ENCODE measurements around the gene PACRG.

The PACRG gene

DNA sequence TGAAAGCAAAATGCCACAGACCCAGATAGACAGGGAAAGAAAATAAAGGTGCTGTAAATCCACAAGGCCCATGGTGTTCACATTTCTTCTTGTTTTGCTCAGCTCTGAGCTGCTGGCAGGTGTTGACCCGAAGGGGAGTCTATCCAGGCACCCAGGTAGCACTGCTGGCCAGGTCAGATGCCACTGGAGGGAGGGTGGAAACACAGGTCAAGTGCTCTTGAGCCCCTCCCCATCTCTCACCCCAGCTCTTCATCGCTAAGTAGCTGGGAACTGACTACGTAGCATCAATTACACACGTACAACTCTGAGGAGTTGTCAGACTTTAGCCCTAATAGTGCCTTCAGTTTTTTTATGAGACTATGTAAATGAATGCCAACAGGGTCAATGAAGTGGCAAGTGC is 399.0 kb downstream of the PACRG start:
- in situ Hi-C loops (cut with HindIII; ENCODE audit: low sequenced_read_pairs), result no loop called here

DNA sequence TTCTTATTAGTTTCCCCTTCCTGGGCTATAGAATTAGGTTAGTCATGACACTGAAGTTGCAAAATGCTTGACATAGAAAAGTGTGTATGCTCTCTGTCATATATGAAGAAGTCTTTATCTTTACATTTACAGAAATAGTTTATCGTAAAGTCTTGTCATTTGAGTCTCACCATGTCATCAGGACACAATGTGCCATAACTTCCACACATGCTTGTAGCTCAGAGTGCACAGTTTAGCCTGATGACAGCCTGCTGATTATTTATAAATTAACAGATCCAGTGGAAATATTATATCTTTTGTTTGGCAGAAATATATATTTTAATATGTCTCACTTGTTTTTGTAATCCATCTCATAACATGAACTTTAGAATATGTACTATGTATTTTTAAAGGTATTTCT is 399.8 kb downstream of the PACRG start:
- in situ Hi-C loops (cut with HindIII; ENCODE audit: low sequenced_read_pairs), result no loop called here

DNA sequence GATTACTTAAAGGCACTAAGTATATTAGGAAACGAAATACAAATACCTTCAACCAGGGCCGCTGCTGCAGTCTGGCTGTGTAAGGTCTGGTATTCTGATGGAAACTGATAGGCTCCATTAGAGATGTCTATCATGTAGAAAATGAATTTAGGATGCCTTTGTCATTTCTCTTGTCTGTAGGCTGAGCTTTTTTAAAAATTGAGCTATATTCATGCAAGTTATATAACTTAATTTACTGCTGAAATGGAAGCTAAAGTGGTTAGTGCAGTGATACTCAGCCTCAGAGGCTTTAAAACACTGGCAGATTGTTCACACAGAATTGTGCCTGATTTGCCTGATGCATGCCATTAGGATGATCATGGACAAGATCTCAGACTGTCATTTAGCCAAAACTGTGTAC is 400.6 kb downstream of the PACRG start:
- in situ Hi-C loops (cut with HindIII; ENCODE audit: low sequenced_read_pairs), result no loop called here

DNA sequence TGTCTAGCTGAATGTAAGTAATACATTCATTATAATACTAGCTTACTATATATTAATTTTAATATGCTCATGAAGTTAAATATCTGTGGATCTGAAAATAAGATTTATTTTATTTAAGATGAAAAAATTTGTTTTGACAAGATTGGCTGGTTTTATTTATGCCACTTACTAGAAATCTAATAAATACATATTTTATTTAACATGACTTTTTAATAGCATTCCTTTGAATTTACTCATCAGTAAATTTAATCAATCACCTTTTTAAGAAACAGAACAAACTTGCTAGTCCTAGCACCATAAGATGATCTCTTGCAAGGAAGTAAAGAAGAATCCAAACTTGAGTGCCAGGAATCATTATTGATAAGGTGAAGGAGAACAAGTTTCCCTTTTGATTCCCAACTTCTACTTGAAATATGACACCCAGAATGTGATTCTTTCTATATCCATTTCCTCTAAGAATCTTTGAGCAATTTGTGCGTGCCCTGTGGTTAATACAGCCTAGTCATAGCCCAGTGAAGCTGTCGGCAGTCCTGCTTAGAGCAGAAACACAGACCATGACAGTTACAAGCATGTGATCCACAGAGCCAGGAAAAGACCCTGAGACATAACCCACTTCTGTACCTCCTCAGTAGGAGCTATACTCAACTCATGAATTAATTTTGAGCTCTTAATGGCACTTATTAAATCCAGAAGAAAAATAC is 404.4 kb downstream of the PACRG start:
- in situ Hi-C loops (cut with HindIII; ENCODE audit: low sequenced_read_pairs), result no loop called here

DNA sequence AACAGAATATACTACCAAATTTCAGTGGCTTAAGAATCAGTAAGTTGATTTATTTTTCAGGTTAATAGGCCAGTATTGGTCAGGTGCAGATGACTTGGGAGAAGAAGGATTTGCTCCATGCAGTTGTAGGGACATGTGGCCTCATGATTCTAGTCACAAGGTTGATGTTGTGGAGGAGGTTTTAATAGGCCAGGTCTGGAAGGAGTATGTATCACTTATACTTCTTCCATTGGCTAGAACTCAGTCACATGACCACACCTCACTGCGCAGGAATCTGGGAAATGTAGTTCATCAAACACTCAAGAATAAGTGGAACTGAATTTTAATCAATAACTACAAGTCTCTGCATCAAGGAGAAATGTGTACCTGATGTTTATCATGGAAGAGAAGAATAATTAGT is 405.2 kb downstream of the PACRG start:
- in situ Hi-C loops (cut with HindIII; ENCODE audit: low sequenced_read_pairs), result no loop called here

DNA sequence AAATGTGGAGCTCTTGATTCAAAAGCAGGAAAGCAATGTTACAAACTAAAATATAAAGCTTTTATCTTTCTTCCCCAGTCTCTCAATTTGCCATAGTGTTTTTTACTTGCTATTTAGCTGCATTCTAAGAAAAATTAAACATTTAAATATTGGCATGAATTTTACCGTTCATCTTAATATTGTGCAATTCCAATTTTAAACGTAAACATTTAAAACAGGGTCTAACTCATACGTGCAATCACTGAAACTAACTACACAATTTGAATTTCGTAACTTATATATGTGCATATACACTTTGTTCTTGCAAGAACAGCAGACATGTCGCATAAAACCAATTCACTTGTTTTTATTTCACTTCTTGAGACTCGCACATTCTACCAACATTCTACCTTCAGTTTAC is 405.9 kb downstream of the PACRG start:
- in situ Hi-C loops (cut with HindIII; ENCODE audit: low sequenced_read_pairs), result no loop called here

DNA sequence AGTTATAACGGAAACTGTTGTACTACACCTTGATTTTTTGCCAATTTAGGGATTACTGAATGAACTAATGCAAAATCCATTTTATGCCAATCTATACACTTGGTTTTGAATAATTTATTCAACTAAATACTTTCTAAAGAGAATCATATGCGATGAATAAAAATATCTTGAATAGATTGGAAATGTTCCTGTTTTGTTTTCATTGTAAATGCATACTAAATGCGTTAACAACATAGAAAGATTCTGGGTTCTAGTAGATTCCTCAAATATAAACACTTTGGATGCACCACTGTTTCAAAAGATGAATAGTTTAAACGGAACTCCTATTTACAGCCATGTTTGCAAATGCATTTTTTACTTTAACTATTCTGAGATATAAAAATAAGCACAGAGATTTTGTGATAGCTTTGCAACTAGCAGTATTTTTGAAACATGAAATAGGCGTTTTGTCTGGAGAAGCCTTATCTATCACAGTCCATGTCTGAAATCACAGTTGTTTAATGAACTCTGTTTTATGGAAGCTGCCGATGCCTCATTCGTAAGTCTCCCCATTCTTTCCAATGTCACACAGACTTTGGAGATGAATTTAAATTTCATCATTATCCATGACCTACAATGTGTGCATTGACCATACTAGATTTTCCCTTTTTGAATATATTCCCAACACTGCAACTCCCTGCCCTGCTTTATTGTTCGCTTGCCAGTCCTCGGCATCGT is 409.1 kb downstream of the PACRG start:
- in situ Hi-C loops (cut with HindIII; ENCODE audit: low sequenced_read_pairs), result no loop called here

DNA sequence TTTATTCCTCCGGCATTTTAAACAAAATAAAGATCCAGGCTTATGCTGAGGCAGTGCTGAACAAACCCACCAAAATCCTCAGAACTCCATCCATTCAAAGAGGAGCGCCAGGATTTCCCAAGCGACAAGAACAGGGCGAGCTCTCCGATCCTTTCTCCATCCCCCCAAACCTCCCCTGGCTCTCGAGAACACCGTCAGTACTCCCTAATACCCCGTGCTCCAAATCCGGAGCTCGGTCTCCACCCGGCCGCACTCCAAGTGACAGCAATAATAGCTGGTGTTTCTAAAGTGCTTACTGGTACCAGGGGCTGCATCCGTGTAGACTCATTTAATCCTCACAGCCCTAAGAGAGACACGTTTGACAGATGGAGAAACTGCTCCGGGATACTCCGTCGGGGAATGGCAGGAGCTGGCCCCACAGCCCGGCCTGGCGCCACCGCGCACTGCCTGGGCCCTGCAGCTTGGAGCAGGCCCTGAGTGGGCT is 409.7 kb downstream of the PACRG start:
- in situ Hi-C loops (cut with HindIII; ENCODE audit: low sequenced_read_pairs), result no loop called here

DNA sequence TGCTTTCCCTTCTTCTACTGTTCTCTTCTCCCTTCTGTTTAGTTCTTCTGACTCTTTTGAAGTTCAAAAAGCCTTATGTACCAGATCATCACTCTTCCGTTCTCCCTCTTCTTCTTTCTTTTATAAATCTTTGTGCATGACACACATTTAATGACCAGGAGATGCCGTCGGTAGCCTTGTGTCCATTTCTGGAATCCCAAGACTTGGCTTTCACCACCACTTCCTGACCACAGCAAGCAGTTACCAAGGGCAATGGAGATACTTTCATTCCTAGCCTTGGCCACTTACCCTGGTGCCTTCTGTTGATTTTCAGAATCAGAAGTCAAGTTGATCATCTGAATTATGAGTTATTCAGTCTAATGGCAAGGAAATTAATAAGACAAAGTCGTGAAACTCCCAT is 418.3 kb downstream of the PACRG start:
- in situ Hi-C loops (cut with HindIII; ENCODE audit: low sequenced_read_pairs), result no loop called here

DNA sequence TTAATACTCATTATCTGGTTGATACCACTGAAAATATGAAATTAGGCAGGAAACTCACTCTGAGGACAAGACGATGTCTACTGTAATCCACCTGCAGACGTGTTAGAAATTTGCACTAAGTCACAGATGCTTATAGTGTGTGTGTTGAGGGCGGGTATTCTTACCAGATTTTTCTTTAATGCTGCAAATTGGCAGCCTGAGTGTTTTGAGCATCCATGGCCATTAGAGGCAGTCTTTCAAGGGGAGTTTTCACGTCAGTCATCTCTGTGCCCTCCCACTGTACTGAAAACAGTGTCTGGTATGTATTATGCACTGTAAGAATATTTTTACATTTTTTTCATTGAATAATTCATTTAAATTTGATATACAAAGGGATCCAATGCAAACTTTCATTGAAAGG is 420.2 kb downstream of the PACRG start:
- in situ Hi-C loops (cut with HindIII; ENCODE audit: low sequenced_read_pairs), result no loop called here

DNA sequence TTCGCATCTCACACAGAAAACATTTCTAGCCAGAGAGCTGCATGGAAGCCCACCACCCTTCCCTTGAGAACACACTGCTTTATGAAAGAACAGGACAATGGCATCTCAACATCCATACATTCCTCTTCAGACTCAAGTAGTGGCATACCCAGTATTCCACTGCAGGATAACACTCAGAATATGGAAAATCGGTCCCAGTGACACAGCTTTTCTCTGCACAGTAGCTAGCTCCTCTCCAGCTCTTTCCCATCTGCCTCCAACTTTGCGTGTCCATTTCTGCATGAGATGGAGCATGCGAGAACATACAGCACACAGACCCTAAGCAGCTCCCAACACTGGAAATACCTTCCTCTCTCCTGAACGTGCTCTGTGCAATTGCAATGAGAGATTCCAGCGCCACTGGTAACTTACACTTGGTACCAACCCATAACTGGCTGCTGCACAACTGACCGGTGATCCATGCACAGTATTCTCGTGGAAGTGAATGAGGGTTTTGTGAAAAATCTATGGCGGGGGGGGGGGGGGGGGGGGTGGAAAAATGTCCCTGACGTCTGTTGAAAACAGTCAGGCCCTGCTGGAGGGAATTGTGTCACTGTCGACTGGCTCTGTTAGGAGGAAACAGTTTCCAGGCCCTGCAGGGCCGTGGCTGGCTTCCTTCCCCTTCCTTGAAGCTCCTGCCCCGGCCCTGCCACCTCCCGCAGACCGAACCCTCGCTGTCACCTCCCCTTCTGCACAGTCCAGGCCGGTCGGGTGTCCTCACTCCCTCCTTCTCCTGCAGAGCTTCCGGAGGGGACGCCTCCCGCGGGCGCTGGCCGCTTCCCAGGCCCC is 420.9 kb downstream of the PACRG start:
- in situ Hi-C loops (cut with HindIII; ENCODE audit: low sequenced_read_pairs), result no loop called here

DNA sequence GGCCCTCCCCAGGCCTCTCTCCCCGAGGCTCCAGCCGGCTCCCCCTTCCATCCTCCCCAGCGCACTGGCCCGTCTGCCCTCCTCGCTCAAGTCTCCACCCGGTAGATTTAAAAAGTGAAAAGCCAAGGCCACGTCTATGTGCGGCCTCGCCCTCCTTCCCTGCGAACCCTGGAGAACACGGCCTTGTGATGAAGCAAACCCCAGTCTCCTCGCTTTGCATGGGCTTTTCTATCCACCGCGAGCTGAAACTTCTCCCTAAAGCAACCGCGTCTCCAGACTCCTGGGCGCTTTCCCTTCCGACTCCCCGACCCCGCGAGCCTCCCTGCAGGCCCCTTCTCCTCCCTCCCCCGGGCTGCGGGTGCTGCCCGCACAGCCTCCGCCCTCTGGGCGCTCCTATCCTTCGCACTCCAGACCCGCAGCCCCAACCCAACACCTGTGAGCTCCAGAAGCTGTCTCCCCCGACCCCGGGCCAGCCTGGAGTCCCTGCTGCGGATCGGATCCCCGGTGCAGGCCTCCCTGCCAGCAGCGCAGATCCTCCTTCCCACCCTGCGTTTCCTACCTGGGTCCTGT is 421.6 kb downstream of the PACRG start:
- in situ Hi-C loops (cut with HindIII; ENCODE audit: low sequenced_read_pairs), result no loop called here

DNA sequence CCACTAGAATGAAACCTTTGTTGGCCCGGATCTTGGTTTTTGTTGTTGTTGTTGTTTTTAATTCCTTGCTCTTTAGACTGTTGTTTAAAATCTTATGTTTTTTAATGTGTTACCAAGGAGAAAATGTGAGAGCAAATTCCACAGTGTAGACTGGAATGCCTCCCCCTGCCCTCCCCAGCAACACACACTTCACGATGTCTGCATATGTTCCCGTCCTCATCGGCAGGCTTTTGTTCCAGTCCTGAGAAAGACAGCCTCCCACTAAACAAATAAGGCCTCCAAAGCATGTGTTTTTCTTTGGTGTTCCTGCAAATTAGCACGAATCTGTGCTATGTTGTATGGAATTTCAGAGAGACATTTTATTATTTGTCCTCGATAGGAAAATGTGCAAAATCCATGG is 423.4 kb downstream of the PACRG start:
- in situ Hi-C loops (cut with HindIII; ENCODE audit: low sequenced_read_pairs), result no loop called here

DNA sequence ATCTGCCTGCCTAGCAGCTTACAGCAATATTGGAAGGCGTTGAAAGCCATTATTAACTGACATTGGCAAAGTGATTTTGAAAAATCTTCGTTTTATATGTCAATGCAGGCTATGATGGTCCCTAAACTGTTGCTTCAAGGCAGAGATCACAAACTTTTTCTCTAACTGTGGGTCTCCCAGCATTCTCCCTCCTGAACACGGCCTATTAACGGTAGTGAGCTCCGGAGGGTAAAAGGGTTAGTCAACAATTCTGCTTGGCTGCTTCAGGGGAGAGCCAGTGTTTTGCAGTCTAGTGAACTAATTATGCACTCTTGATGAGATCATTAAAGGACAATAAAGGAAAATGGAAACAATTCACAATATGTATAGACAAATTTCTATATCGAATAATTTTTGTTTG is 424.9 kb downstream of the PACRG start:
- in situ Hi-C loops (cut with HindIII; ENCODE audit: low sequenced_read_pairs), result no loop called here

DNA sequence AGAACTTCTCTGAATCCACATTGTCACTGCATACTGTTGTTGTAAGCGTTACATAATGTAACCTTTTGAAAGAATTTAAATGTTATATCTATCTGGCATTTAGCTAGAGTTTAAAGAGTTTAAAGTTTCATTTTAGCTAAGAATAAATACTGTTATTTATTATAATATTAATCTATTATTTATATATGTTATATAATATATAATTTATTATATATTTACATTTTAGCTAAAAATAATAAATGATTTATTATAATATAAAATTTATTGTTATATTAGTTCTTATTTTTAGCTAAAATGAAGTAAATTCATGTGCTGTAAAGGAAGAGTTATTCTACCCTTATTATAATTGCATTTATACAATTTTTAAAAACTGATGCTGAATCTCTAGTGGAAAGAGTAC is 431.3 kb downstream of the PACRG start:
- in situ Hi-C loops (cut with HindIII; ENCODE audit: low sequenced_read_pairs), result no loop called here

DNA sequence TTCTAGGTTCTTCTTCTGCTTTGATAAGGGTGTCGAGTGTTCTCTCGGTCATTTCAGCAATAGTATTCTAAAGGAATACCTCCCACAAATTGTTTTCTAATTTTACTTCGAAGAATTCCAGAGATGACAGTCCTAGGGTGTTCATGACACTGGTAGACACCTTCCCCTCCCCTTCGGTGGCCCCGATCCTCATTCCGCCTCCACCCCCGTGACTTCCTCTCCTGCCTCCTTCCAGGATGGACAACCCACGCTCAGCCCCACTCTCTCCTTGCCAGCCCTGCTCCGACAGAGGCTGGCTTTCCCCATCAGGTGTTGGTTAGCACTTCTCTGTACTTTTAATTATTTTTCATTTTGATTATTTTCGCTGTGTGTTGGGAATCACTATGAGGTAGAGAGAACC is 431.9 kb downstream of the PACRG start:
- in situ Hi-C loops (cut with HindIII; ENCODE audit: low sequenced_read_pairs), result no loop called here

DNA sequence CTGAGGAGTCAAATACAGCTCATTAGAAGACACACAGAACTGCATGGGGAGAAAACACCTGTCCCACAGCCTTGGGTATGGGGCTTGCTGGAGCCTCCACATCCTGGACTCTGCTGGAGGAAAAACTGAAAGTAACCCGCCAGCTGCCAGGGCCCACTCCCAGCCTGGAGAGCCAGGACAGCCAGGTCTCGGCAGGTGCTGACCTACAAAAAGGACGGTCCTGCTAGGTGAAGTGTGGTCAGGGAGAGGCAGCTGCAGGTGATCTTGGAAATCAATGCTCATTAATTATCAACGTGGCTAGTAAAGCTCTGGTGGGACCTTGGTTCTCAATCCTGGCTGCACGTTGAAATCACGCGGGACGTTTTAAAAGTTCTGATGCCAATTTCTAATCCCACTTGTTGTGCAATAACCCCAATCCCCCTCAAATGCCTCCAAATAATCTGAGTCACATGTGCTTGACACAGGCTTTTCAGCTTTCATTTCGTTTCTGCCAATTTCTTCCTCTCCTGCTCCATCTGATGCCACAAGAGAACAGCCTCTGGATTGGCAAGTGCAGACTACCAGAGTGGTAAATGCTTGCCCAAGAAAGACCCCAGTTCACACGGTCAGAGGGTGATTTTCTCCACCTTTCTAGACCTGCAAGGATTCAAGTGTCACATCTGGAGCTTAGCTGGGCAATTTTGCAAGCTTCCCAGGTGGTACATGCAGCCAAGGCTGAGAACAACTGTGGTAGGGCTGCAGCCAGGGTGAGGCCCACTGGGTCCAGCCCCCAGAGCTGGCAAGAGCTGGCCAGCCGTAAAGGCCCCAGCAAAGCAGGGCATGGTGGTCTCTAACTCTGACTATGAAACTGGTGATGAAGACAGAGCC is 434.5 kb downstream of the PACRG start:
- in situ Hi-C loops (cut with HindIII; ENCODE audit: low sequenced_read_pairs), result no loop called here

DNA sequence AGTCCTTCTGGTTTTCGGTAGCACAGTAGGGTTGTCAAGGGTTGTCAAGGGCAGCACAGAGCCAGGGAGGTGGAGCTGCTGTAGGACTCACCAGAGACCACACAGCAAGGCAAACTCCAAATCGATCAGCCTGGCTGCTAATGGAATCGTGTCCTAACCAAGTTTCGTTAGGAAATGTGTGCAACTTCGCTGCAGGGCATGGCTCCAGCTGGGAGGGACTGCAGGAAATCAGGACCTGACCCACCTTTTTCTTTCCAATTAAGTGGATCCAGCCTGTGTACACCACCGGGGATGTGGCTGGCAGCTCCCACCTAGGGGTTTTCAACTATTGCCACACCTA is 435.1 kb downstream of the PACRG start:
- in situ Hi-C loops (cut with HindIII; ENCODE audit: low sequenced_read_pairs), result no loop called here

DNA sequence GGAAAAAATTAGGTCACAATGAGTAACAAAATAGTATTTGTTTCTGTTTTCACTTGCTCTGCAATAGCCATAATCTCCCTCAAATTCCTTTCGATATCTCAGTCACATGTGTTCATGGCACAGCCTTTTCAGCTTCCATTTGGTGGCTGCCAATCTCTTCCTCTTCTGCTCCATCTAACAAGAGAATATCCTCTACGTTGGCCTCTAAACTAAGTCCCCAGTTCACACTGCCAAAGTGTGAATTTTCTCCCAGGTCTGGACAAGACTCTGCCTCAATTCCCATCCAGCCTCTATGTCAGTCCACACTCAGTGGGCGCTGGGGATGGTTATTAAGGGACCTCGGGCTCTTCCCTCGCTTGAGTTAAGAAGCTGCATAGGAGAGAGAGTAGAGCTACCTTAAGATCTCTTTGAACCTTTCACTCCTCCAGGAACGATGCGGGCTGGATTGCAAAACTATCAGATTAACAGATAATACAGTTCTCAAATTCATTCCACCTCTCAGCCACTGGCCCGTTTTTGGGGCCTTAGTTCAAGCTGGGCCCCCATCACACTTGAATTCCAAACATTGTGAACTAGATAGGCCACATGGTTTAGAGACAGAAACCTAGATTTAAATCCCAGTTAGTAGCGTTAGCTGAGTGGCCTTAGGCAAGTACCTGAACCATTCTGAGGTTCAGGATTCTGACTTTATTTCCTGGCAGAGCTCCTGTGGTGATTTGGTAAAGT is 436.6 kb downstream of the PACRG start:
- in situ Hi-C loops (cut with HindIII; ENCODE audit: low sequenced_read_pairs), result no loop called here

All from DLD1 (cell line).